ENCODE measurements around the gene SLC12A8.

The SLC12A8 gene

DNA sequence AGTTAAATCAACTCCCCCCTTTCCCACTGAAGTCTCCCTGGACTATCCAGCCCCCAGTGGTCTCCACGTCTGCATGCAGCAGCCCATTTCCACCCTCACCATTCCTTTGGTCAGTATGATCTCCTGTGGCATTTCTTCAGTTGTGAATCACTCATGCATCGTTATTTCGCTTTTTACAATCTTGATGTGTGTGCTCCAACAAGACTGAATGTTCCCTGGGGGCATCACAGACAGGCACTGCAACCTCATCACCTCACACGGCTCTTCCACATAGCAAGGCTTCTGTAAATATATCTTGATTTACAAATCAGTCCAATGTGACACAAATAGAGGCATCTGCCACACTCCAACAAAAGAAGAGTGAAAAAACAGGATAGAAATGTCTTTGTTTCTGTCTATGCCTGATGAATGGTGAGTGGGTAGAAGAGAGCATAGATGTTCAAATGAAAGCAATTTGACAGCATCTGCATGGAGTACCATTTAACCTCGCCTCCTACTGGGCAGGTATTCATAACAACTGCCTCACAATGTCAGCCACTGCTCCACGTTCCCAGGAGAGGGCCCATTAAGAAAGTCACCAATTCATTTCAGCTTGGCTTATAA, 162.0 kb downstream of the SLC12A8 start:
- no peak for DNase-seq

DNA sequence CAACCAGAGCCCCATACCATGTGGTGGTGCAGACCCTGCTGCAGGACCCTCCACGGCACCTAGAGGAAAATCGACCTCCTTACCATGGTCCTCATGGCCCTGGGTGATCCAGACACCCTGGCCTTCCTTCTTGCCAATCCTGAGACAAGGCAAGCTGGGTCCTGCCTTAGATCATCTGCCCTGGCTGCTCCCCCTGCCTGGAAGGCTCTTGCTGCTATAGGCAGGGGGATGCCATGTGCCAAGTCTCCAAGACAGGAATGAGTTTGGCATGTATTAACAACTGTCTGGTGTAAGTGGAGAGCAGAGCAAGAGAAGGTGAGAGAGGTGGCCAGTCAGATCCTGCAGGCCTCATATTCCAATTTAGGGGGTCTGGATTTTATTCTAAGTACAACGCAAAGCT, 164.3 kb downstream of the SLC12A8 start:
- no peak for DNase-seq

DNA sequence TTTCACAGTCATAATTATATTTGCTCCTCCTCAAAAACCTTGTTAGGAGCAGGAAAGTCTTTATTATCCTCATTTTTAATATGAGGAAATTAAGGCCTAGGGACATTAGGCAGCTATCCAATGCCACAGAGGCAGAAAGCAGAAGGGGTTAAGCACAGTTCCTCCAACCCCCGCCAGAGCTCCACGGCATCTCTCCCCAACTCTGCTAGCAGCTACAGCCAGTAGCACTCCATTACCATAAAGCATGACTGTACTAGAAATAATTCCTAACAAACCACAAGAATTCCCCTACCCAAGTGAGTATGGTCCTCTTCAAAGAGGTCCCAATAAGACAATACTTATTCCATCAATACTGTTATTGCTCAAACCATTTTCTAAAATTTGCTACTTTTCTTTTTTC, 166.6 kb downstream of the SLC12A8 start:
- no peak for DNase-seq

DNA sequence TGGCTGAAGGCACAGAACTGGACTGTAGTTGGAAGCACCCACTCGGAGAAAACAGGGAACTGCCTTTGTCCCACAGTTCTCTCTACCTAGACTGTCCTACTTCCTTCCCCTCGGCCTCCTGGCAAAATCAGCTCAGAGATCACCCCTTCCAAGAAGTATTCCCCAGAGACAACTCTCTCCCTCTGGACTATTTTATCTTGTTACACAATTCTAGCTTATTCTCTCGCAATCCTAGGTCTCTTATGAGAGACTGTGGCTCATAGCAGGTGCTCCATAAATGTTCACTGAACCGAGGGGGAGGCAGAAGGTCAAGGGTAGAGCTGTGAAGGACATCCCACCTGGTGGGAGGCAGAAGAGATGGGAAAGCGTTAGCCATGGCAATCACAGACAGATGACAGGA, 167.4 kb downstream of the SLC12A8 start:
- no peak for DNase-seq

DNA sequence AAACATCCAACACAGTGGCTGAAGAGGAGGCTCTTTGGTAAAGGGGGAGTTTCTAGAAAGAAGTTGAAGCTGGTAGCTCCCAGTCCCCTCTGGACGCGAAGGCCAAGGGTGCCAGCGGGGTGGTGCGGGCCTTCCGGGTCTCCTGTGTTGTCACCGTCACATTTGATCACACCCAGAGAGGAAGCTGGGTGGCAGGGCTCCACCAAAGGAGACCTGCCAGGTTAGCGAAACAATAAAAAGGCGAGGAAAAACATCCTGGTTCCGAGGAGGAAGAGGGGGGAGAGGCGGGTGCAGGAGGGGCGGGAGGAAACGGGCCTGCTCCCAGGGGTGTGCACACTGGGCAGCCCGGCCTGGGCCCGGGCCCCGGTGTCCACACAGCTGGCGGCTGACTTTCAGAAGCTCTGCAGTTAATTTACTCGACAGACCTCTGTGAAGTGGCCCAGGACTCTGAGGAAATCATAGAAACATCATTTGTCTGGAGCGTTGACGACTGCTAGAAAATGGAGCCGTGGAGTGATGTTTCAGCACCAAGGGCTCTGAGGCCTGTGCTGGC, 168.9 kb downstream of the SLC12A8 start:
- DNase-seq: no peak

DNA sequence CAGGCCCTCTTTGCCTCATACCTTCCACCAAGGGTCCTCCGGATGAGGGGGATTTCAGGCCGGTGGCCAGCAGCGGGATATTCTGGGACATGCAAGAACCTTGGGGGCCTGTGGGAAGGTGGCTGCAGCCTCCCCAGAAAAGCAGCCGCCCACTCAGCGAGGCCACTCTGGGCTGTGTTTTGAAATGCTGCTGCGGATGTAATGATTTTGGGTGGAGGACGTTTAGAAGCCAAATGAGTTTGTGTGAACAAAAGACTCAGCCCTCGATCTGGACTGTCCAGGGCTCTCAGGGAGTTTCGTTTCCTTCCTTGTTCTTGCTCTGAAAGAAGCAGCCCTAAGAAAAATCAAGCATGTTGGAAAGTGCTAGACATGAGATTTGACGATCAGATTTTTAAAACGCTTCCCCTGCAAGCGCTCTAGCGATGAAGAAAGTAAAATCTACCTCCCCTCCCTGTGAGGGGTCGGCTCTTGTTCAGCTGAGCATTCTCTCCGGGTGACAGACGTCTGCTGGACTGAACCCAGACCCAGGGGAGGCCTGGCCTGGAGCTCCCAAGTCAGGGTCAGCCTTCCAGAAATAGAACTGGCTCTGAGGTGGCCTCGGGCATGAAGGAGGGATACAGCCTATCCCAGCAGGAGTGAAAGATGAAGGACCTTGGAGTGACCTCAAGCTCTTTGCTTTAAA, 169.7 kb downstream of the SLC12A8 start:
- no peak for DNase-seq

DNA sequence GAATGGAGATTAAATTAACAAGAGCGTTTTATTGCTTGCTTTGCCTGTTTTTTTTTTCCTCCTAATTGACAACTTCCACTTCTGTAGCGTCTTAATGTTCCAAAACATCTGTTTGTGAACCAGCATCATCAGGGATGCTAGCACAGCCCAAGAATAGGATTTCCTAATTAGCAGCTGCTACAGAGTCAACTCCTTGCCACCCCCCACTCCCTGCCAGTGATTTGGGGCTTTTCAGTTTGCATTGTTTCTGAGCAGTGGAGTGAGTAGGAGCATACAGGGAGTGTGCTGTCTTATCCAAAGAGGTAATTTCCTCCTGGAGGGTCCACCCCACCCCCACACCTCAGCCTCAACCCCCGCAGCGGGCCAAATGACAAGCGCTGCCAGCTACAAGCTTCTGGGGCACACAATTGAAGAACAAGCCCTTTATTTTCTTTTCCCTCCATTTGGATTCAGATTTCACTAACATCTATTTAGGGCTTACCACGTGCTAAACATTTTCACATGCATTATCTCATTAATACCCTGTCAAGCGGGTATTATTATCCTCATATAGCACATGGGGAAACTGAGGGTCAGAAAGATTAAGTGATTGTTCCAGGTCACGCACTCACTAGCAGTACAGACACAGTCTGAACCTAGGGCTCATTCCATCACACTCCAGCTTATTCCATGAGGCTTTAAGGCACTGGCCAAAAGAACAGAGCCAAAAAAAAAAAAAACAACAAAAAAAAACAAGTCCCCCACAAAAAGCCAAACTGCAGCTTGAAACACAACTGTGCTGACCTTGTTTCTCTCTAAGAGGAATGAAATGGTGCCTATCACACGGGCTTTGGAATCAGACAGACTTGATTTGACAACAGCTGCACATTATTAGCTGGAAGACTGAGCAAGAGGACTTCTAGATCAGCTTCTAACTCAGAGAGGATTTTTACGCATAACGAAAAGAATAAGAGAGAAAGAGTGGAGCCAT, 173.1 kb downstream of the SLC12A8 start:
- DNase-seq: no peak

DNA sequence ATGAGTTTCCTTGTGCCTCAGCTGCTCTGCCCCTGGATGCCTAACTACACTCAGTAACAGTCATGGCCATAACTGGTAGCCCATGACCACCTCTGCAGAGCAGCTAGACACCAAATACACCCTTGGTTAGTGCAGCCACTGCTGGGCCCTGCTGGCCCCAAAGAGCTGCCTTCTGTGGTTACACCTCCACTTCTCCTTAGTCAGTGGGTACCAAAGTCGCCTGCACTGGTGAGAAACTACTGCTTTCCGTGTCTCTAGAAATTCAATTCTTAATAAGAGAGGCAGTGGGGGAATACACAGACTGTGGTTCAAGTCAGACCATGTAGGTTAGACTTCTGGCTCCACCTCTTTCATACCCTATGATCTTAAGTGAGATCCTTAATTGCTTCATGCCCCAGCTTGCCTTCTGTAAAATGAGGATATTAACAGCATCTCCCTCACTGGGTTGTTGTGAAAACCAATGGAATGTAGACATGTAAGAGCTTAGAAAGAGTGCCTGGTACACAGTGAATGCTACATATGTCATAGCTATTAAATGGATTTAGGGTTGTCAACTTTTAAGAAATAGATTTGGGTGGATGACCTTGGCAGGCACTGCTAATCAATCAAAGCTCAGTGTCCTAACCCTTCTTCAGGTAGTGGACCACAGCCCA, 174.9 kb downstream of the SLC12A8 start:
- DNase-seq: no peak

DNA sequence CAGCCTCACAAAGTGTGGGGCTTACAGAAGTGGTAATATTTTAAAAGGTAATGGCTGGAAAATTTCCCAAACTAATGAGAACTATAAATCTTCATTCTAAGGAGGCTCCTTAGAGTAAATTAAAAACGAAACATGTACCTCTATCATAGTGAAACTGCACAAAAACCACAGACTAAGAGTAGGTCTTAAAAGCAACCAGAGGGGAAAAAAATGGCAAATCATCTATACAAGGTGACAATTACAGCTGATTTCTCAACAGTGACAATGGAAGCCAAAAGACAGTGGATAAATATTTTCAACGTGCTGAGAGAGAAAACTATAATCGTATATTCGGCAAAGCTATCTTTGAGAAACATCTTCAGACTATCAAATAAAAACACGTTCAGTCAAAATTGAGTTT, 177.3 kb downstream of the SLC12A8 start:
- no peak for DNase-seq

DNA sequence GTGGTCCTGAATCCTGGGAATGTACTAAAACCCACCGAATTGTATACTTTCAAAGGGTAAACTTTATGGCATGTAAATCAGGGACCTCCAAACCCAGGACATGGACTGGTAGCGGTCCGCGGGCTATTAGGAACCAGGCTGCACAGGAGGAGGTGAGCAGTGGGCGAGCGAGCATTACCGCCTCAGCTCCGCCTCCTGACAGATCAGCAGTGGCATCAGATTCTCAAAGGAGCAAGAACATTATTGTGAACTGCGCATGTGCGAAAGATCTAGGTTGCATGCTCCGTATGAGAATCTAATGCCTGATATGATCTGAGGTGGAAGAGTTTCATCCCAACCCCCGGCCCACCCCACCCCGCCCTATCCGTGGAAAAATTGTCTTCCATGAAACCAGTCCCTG, 178.9 kb downstream of the SLC12A8 start:
- DNase-seq: no peak

DNA sequence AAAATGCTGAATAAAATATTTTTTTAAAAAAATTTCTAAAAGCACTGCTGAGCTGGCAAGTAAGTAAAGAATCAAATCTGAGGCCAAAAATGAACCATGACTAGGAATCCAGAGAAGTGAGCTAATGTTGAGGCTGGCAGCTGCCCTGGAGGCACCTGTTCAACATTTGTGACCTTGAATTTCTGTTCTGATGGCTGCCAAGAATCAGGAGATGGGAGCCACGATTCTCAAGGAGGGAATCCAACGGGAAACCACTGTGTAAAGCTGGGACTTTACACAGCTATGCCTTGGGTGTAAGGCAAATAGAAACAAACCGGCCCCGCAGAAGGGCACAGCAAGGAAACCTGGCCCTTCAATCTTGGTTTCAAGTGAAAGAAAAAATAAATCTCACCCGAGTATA, 179.4 kb downstream of the SLC12A8 start:
- no peak for DNase-seq

DNA sequence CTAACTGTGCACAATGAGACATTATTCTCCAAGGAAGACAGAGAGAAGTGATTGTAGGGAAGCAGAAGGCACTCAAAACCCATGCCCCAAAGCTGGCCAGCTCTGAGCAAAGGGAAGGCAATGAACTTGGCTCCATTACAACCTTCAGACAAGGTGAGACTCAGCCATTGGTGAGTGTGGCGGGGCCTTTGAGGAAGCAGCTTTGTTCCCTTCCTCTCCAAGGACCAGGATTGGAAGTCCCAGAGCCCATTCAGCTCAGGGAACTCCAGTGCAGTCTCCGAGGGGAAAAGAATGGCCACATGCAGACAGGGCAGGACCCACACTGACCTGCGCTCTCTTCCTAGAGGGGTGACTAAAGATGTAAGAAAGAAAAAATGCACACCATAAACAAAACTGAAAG, 179.9 kb downstream of the SLC12A8 start:
- no peak for DNase-seq

Data from cerebellar nuclear complex (tissue), 1 donor.